GM23248 (cell line): ENCODE results near the gene SLC39A2.

Experiments used
- EZH2 ChIP-seq: fragments of 200-600 bp; sonication (generic); IDR thresholded peaks from 2 replicates; pipeline ENCODE4 v1.6.1; 2018; ENCODE audit warnings: antibody characterized with exemption, mild to moderate bottlenecking; ENCODE audit not compliant: insufficient read depth, poor library complexity, severe bottlenecking
- EZH2phosphoT487 ChIP-seq: fragments of 200-600 bp; sonication (generic); IDR thresholded peaks from 2 replicates; pipeline ENCODE4 v1.6.1; 2018; ENCODE audit warnings: antibody characterized with exemption, moderate library complexity, mild to moderate bottlenecking, low read depth; ENCODE audit not compliant: insufficient read depth

- no peak for TF ChIP-seq EZH2
- no peak for TF ChIP-seq EZH2phosphoT487
Observed at GRCh38 chr14:20980906-20981305, 18.2 kb upstream of the SLC39A2 start.
